GM19099 (cell line): ENCODE data around the gene PSMD2.

ENCODE experiments used
- POLR2A ChIP-seq: IDR thresholded peaks from 3 replicates; pipeline ENCODE4 v1.6.1; 2011; ENCODE audit warnings: low read depth; ENCODE audit not compliant: insufficient read length; ENCODE audit errors: extremely low read depth

The PSMD2 gene

GRCh38 chr3:184262764-184263179 is 36.3 kb upstream of the PSMD2 start:
- no peak for TF ChIP-seq POLR2A

- TF ChIP-seq POLR2A: no peak
Measured at GRCh38 chr3:184272269-184272668, 26.8 kb upstream of the PSMD2 start.

- no peak for TF ChIP-seq POLR2A
Measured at GRCh38 chr3:184275381-184275701, 23.7 kb upstream of the PSMD2 start.

GRCh38 chr3:184275961-184276910 is 22.8 kb upstream of the PSMD2 start, which contains the start of gene ECE2:
Gene ECE2 (plus strand): TSS chr3:184276022. CDS start chr3:184276154, 132 bp downstream.
- no peak for TF ChIP-seq POLR2A

- TF ChIP-seq POLR2A: no peak
Measured at GRCh38 chr3:184277366-184277765, 21.7 kb upstream of the PSMD2 start.

GRCh38 chr3:184282941-184283340 is 16.1 kb upstream of the PSMD2 start:
- no peak for TF ChIP-seq POLR2A

GRCh38 chr3:184283681-184284080 is 15.4 kb upstream of the PSMD2 start:
- TF ChIP-seq POLR2A: no peak

- no peak for TF ChIP-seq POLR2A
Measured at GRCh38 chr3:184284696-184285095, 14.3 kb upstream of the PSMD2 start.

- TF ChIP-seq POLR2A: no peak
Measured at GRCh38 chr3:184289426-184289938, 9.6 kb upstream of the PSMD2 start.

- no peak for TF ChIP-seq POLR2A
Measured at GRCh38 chr3:184290331-184290730, 8.7 kb upstream of the PSMD2 start.

- no peak for TF ChIP-seq POLR2A
Measured at GRCh38 chr3:184291044-184291737, 7.8 kb upstream of the PSMD2 start.

GRCh38 chr3:184291738-184292445 is 7.1 kb upstream of the PSMD2 start:
- TF ChIP-seq POLR2A: no peak

- no peak for TF ChIP-seq POLR2A
Measured at GRCh38 chr3:184295771-184296170, 3.3 kb upstream of the PSMD2 start.

- no peak for TF ChIP-seq POLR2A
Measured at GRCh38 chr3:184296616-184297015, 2.4 kb upstream of the PSMD2 start.
